Muscle of leg (tissue), 11 donors: ENCODE measurements around the gene COL27A1. TPM values are rescaled to one million over a fixed set of nuclear protein-coding genes. Genes with fewer than 3 reads are reported as not detected.

ENCODE experiments used
- DNase-seq: peaks from one replicate; pipeline ENCODE4 v3.0.0; 2013
- H3K27ac ChIP-seq: one replicate; pipeline ENCODE4 v1.5.1; 2013; ENCODE audit warnings: mild to moderate bottlenecking, low read length, control low read depth
- H3K27me3 ChIP-seq: one replicate; pipeline ENCODE4 v1.6.1; 2013; ENCODE audit warnings: low read length; ENCODE audit not compliant: control insufficient read depth, insufficient read depth
- H3K36me3 ChIP-seq: one replicate; pipeline ENCODE4 v1.6.1; 2013; ENCODE audit warnings: low read length; ENCODE audit not compliant: control insufficient read depth, insufficient read depth
- H3K4me1 ChIP-seq: one replicate; pipeline ENCODE4 v1.6.1; 2013; ENCODE audit warnings: low read length; ENCODE audit not compliant: control insufficient read depth, insufficient read depth
- H3K4me3 ChIP-seq: one replicate; pipeline ENCODE4 v1.5.1; 2013; ENCODE audit warnings: low read length, control low read depth
- H3K9me3 ChIP-seq: replicated peaks from 2 replicates; pipeline ENCODE4 v1.6.1; 2013; ENCODE audit warnings: low read depth, low read length; ENCODE audit not compliant: control insufficient read depth
- WGBS: methylation state at CpG from one replicate; pipeline ENCODE4 v1.1.5; 2013; ENCODE audit warnings: missing lambda C conversion rate; ENCODE audit not compliant: insufficient coverage; 5-methylcytosine and 5-hydroxymethylcytosine counted together
- polyA plus RNA-seq, 8 donors: library from polyadenylated mRNA; unstranded; fragments of 120-200 nt; gene quantifications; one replicate each; pipeline versions ENCODE4 v1.2.1 to v1.2.3, GENCODE V29; 2013; ENCODE audit warnings: inconsistent platforms in 1 of 8, low replicate concordance in 1 of 8; ENCODE audit not compliant: insufficient read length in 8 of 8, insufficient read depth in 1 of 8
- total RNA-seq: library from RNA; stranded (reverse); fragments of 120-200 nt; gene quantifications from one replicate; pipeline ENCODE4 v1.2.4, GENCODE V29; 2013

COL27A1 gene
- total and polyA plus RNA-seq, 9 donors = 22.1 to 41.3 (median 33.9) TPM

DNA sequence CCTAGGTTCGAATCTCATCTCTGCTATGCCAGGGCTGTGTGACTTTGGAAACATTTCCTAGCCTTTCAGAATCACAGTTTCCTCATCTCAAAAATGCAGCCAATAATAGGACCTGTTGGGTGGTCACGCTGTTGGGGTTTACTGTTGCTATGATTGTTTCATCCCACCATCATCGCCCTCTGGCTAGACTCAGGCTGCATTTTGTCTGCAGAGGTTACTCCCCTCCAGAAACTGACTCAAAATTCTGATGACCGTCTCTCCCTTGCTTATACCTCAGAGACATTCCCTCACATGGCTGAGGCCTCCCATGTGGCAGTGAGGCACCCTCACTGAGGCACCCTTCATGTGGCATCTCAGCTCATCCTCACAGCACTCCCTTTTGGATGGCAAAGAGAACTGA, 61.6 kb downstream of the COL27A1 start:
- Histone ChIP-seq H3K9me3 (no peaks in the 10 kb centered on the region), H3K4me1 (peaks cover 45% of the 10 kb centered on the region), H3K4me3 (no peak overlapping the region), H3K36me3 (peaks cover 40% of the 10 kb centered on the region), H3K27me3 (no peaks in the 10 kb centered on the region), H3K27ac (no peak overlapping the region)
- DNase-seq = no peak
- WGBS = 60% methylated on average over 2 of the region's 4 CpGs

DNA sequence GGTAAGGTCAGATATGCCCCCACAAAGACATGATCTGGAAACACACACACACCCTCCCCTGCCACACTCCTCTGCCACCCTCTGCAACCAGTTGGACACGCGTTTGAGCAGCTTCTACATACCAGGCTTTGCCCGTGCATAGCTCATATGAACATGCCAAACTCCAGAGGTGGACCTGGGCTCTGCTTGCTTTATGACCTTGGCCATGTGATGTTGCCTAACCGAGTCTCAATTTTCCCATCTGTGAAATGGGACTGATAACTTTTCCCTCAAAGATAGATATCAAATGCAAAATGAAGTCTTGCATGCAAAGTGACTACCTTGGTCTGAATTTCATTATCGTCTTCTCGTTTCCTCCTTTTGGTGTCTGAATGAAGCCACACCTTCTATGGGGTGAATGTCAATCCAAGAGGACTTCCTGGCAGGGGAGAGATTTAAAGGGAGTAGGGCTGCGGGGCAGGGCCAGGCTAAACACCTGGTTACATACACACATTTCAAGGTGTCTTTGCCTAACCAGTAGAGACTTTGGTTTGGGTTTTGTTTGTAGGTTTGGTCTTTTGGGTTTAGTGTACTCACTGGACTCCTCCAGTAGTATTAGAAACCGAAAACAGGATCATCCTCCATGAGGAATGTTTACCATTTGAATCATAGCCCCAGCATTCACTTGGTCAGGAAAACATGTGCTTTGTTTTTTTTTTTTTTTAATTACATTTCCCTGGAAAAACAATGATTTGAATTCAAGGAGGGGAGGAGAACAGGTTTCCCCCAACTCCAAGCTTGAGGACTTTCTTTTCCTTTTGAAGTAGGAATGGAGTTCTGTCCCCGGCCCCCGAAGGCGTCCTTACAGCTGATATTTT, 63.2 kb downstream of the COL27A1 start:
- Histone ChIP-seq H3K4me1 (peaks cover 39% of the 10 kb centered on the region), H3K27ac (no peak overlapping the region), H3K4me3 (no peak overlapping the region), H3K36me3 (peaks cover 32% of the 10 kb centered on the region), H3K27me3 (no peaks in the 10 kb centered on the region), H3K9me3 (no peaks in the 10 kb centered on the region)
- WGBS = 89% methylated on average over 4 of the region's 11 CpGs
- DNase-seq = no peak

DNA sequence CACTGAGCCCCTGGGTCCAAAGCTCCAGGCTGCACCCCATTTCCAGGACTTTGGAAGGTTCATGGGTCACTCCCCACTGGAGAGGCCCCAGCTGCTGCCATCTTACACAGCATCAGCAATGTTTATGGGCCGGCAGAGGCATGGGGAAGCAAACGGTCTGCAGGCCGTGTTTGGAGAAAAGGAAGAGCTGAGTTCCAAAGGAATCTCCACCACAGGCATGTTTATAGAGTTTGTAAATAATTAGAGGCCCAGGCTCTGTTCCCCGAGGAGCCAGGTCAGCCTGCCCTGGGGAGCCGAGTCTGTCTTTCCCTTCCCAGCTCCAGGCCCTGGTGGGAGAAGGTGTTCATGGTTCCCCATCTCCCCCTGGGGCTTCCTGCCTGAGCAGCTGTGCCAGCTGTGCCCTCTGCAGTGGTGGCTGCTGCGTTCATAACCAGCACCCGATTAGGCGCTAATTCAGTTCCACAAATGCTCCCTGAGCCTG, 64.8 kb downstream of the COL27A1 start:
- no peak for DNase-seq
- WGBS = 96% methylated on average over 3 of the region's 8 CpGs
- peaks cover 30% of the 10 kb centered on the region for H3K36me3 ChIP-seq
- no peak overlapping the region for H3K27ac ChIP-seq
- peaks cover 29% of the 10 kb centered on the region for H3K4me1 ChIP-seq
- H3K4me3 ChIP-seq = no peak overlapping the region
- no peaks in the 10 kb centered on the region for H3K27me3 ChIP-seq
- H3K9me3 ChIP-seq = no peaks in the 10 kb centered on the region

DNA sequence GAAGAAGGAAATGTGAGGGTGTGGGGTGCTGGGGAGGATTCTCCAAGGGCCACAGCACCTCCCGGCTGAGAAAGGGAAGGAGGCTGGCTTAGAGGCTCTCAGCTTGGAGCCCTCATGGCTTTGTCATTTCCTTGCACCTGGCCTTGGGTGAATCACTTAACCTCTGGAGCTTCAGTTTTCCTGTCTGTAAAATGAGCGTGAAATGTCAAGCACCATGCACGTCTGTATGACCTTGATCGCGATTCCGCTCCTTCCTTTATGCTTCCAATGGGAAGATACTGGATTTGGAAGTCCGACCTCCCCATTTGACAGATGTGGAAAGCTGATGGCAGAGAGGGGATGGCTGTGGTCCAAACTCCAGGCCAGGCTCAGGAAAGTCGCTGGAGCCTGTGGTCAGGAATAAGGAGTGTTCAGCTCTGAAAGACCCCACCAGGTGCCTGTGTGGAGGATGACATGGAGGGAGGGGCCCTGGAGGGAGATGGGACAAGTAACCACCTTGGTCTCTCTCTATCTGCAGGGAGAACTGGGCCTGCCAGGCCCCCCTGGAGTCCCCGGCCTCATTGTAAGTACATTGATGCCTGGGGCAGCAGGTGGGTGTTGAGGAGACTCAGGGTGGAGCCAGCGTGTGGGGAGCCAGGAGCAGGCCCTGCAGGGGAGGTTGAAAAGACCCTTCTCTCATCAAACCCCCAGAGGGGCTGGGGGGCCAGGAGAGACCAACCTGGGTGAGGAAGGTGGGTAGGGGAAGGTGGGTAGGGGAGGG, 66.5 kb downstream of the COL27A1 start:
- Histone ChIP-seq H3K36me3 (peaks cover 40% of the 10 kb centered on the region), H3K27me3 (no peaks in the 10 kb centered on the region), H3K27ac (no peak overlapping the region), H3K4me1 (peaks cover 24% of the 10 kb centered on the region), H3K9me3 (no peaks in the 10 kb centered on the region), H3K4me3 (no peak overlapping the region)
- WGBS = 63% methylated on average over 5 of the region's 10 CpGs
- no peak for DNase-seq

DNA sequence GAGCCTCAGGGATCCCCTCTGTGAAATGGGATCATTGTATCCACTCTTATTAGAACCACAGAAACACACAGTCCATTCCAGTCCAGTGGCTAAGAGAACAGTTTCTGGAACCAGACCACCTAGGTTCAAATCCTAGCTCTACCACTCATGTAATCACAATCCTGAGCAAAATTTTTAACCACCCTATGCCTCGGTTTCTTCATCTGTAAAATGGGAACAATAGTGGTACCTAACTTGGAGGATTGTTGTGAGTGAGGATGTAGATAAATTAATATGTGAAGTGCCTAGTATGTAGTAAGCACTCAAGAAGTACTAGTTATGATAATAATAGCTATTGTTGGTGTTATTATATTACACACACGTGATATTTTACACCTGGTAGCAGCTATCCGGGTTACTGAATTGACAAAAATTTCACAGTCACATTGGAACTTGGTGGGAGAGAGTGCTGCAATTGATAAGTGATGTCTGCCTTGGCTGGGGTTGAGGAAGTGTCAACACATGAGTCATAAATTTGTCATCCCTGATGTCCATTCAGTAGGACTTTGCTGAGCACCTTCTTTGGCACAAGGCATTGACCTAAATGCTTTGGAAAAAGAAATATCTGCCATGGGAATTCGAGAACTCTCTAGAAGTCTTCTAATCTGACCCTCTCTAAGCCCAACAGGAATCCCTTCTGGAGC, 68.4 kb downstream of the COL27A1 start:
- no CpG with 5 or more reads among the region's 4 CpGs for WGBS
- Histone ChIP-seq H3K27me3 (no peaks in the 10 kb centered on the region), H3K4me3 (no peak overlapping the region), H3K27ac (peak overlapping the region; percentile 37), H3K9me3 (no peaks in the 10 kb centered on the region), H3K36me3 (peaks cover 49% of the 10 kb centered on the region), H3K4me1 (peaks cover 34% of the 10 kb centered on the region)
- DNase-seq = no peak

- Histone ChIP-seq H3K9me3 (no peaks in the 10 kb centered on the region), H3K4me3 (no peak overlapping the region), H3K4me1 (peaks cover 38% of the 10 kb centered on the region), H3K27ac (peak overlapping the region; percentile 37), H3K27me3 (no peaks in the 10 kb centered on the region), H3K36me3 (peaks cover 46% of the 10 kb centered on the region)
- DNase-seq = peak; percentile 91
- no CpG with 5 or more reads among the region's 3 CpGs for WGBS
These were observed 68.9 kb downstream of the COL27A1 start for GRCh38 chr9:114224247-114224610.

- Histone ChIP-seq H3K27ac (peak overlapping the region; percentile 40), H3K27me3 (no peaks in the 10 kb centered on the region), H3K36me3 (peaks cover 35% of the 10 kb centered on the region), H3K9me3 (no peaks in the 10 kb centered on the region), H3K4me3 (no peak overlapping the region), H3K4me1 (peaks cover 47% of the 10 kb centered on the region)
- 16% methylated on average over 9 of the region's 11 CpGs for WGBS
- peak; percentile 85 for DNase-seq
These were observed 70.3 kb downstream of the COL27A1 start for GRCh38 chr9:114225561-114226212.

GRCh38 chr9:114226246-114227055, 71.1 kb downstream of the COL27A1 start:
- Histone ChIP-seq H3K36me3 (peaks cover 35% of the 10 kb centered on the region), H3K27me3 (no peaks in the 10 kb centered on the region), H3K4me1 (peaks cover 50% of the 10 kb centered on the region), H3K4me3 (no peak overlapping the region), H3K27ac (peak overlapping the region; percentile 40), H3K9me3 (no peaks in the 10 kb centered on the region)
- DNase-seq = no peak
- 82% methylated on average over 6 of the region's 10 CpGs for WGBS

GRCh38 chr9:114227288-114228015, 72.1 kb downstream of the COL27A1 start:
- no peak overlapping the region for H3K4me3 ChIP-seq
- H3K36me3 ChIP-seq = peaks cover 34% of the 10 kb centered on the region
- H3K9me3 ChIP-seq = no peaks in the 10 kb centered on the region
- H3K27ac ChIP-seq = no peak overlapping the region
- H3K27me3 ChIP-seq = no peaks in the 10 kb centered on the region
- H3K4me1 ChIP-seq = peaks cover 59% of the 10 kb centered on the region
- no peak for DNase-seq
- WGBS = 68% methylated on average over 12 of the region's 16 CpGs
